ENCODE measurements around the gene SSMEM1.
"Not testable (repeated sequence)": the region's sequence is repeated elsewhere in the genome, so short reads cannot be mapped to it uniquely, and the experiment has no call there.

Gene SSMEM1

GRCh38 chr7:130249626-130250025, 42.0 kb downstream of the SSMEM1 start:
- not testable (repeated sequence) for DNase-seq (ENCODE audit: low spot score)

GRCh38 chr7:130254555-130254954, 46.9 kb downstream of the SSMEM1 start:
- no peak for DNase-seq (ENCODE audit: low spot score)

DNA sequence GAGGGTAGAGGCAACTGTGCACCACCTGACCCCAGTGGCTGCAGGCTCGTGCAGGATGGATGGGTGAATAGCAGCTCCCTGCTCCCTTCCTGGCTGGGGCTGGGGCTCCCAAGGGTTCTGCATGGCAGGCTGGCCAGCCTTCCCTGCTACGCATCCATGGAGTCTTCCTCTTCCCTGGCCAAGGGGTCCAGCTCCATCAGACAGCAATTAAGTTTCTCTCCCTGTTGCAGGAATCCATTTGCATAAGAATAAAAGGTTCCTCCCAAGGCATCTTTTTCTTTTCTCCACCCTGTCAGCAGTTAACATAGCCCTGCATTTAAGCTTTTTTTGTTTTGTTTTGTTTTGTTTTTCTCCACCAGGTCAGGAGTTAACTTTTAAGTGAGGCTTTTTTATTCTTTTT, 49.0 kb downstream of the SSMEM1 start:
- DNase-seq (ENCODE audit: low spot score) = no peak

- no peak for DNase-seq (ENCODE audit: low spot score)
Measured at GRCh38 chr7:130258494-130259078, 50.9 kb downstream of the SSMEM1 start.

DNA sequence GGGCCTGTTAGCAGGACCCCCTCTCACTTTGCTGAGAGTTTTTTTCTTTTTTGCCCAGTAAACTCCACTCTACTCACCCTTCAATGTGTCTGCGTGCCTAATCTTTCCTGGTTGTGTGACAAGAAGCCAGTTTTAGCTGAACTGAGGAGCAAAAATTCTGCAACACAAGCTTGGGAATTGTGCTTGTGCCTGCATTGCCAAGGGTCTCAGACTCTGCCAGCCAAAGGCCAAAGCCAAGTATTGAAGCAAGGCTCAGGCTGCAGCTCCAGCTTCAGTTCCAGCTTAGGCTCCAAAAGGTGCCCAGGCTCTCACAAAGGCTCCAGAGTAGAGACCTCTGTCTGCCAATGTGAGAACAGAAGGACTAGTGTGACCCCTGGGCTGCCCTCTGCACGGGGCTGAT, 54.8 kb downstream of the SSMEM1 start:
- no peak for DNase-seq (ENCODE audit: low spot score)

GRCh38 chr7:130263130-130263529, 55.5 kb downstream of the SSMEM1 start:
- no peak for DNase-seq (ENCODE audit: low spot score)
